SK-N-SH (cell line): ENCODE results near the gene OSBPL7. TPM values are rescaled to one million over a fixed set of nuclear protein-coding genes. Genes with fewer than 3 reads are reported as not detected.

ENCODE experiments used
- CTCF ChIP-seq: fragments of 200-600 bp; sonication (generic); IDR thresholded peaks from 2 replicates; pipeline ENCODE4 v1.6.1; 2017; ENCODE audit warnings: antibody characterized with exemption, mild to moderate bottlenecking, moderate library complexity
- FOXM1 ChIP-seq: IDR thresholded peaks from 2 replicates; pipeline ENCODE4 v1.4.0; 2012; ENCODE audit warnings: low read depth, mild to moderate bottlenecking
- GATA2 ChIP-seq: sonication (generic); formaldehyde crosslinking; IDR thresholded peaks from 2 replicates; pipeline ENCODE4 v1.5.0; 2020; ENCODE audit warnings: mild to moderate bottlenecking, missing genetic modification reagents
- IRF3 ChIP-seq: fragments of 150-350 bp; IDR thresholded peaks from 2 replicates; pipeline ENCODE4 v1.6.1; 2016; ENCODE audit warnings: mild to moderate bottlenecking, low read depth, low read length
- PBX3 ChIP-seq: IDR thresholded peaks from 2 replicates; pipeline ENCODE4; 2012
- POLR2AphosphoS5 ChIP-seq: IDR thresholded peaks from 2 replicates; pipeline ENCODE4 v1.6.1; 2012; ENCODE audit warnings: low read depth, low read length
- RCOR1 ChIP-seq: fragments of 150-350 bp; IDR thresholded peaks from 2 replicates; pipeline ENCODE4 v1.6.1; 2017; ENCODE audit warnings: antibody characterized with exemption, low read length
- REST ChIP-seq: IDR thresholded peaks from 2 replicates; pipeline ENCODE4 v1.6.1; 2012; ENCODE audit warnings: mild to moderate bottlenecking, low read depth, low read length, moderate library complexity
- RFX5 ChIP-seq: IDR thresholded peaks from 2 replicates; pipeline ENCODE4 v1.6.1; 2012; ENCODE audit warnings: mild to moderate bottlenecking, improper control_type of control experiment, low read length
- SMC3 ChIP-seq: IDR thresholded peaks from 2 replicates; pipeline ENCODE4 v1.6.1; 2012; ENCODE audit warnings: low read depth, low read length, improper control_type of control experiment
- TAF1 ChIP-seq: IDR thresholded peaks from 2 replicates; pipeline ENCODE4 v1.6.1; 2012; ENCODE audit warnings: low read depth, mild to moderate bottlenecking, low read length, moderate library complexity, borderline replicate concordance
- TCF12 ChIP-seq: IDR thresholded peaks from 2 replicates; pipeline ENCODE4 v1.4.0; 2012
- USF1 ChIP-seq: IDR thresholded peaks from 2 replicates; pipeline ENCODE4 v1.4.0; 2012; ENCODE audit warnings: low read depth, borderline replicate concordance
- polyA plus RNA-seq, 3 experiments: library from polyadenylated mRNA; depleted of rRNA; stranded (reverse); fragments of >200 nt; gene quantifications; 2 replicates each; pipeline ENCODE4 v1.2.3, GENCODE V29; 2012

Gene OSBPL7
- polyA plus RNA-seq, 1 of the 3 experiments (the other 2 are of a cell fraction) = 23.7 TPM

GRCh38 chr17:47840742-47841487 is 19.3 kb upstream of the OSBPL7 start, which contains the start of gene SCRN2 (continued):
- TF ChIP-seq GATA2 (CRISPR knock-in tag) = no peak
- TF ChIP-seq CTCF = peak; percentile 99
- TF ChIP-seq USF1 = no peak
- TF ChIP-seq RCOR1 = peak; percentile 50; the same call in 1 of the 2 replicates
- no peak for TF ChIP-seq FOXM1
- TF ChIP-seq IRF3 = no peak
- TF ChIP-seq SMC3 = peak; percentile 97
- 0 out of 2 replicates have a peak, but pooled peaks have one; percentile 34 for TF ChIP-seq TCF12
- TF ChIP-seq PBX3 = no peak
- no peak for TF ChIP-seq RFX5
- peak; percentile 74; the same call in 1 of the 2 replicates for TF ChIP-seq POLR2AphosphoS5
- TF ChIP-seq REST = 0 out of 2 replicates have a peak, but pooled peaks have one; percentile 26
- peak; percentile 65 for TF ChIP-seq TAF1
